K562 (cell line): ENCODE measurements around the gene NPB. TPM values are rescaled to one million over a fixed set of nuclear protein-coding genes. Genes with fewer than 3 reads are reported as not detected.

ENCODE experiments used
- ARID4B ChIP-seq: sonication (generic); formaldehyde crosslinking; IDR thresholded peaks from 2 replicates; pipeline ENCODE4 v1.8.0; 2022; ENCODE audit warnings: mild to moderate bottlenecking, missing genetic modification reagents
- C11orf30 ChIP-seq: fragments of 450-650 bp; IDR thresholded peaks from 2 replicates; pipeline ENCODE4 v1.6.1; 2016; ENCODE audit warnings: low read depth, mild to moderate bottlenecking
- E2F5 ChIP-seq: sonication (generic); formaldehyde crosslinking; IDR thresholded peaks from 2 replicates; pipeline ENCODE4 v1.8.0; 2022; ENCODE audit warnings: mild to moderate bottlenecking, missing genetic modification reagents
- GABPB2 ChIP-seq: fragments of 250-450 bp; sonication (Bioruptor Pico); conservative IDR thresholded peaks from 2 replicates; pipeline ENCODE4 v1.5.1; 2021; ENCODE audit warnings: mild to moderate bottlenecking
- KLF1 ChIP-seq: fragments of 450-650 bp; IDR thresholded peaks from 2 replicates; pipeline ENCODE4 v1.6.1; 2016; ENCODE audit warnings: missing genetic modification characterization, missing compliant biosample characterization
- MAX ChIP-seq: sonication (generic); formaldehyde crosslinking; IDR thresholded peaks from 2 replicates; pipeline ENCODE4 v1.9.0; 2022; ENCODE audit warnings: mild to moderate bottlenecking, missing genetic modification reagents
- RAD21 ChIP-seq, 2 experiments: fragments of 250-450 bp in 1 of 2; fragments of 450-650 bp in 1 of 2; sonication (Bioruptor Pico) in 1 of 2; formaldehyde crosslinking in 1 of 2; IDR thresholded peaks in 1 of 2; conservative IDR thresholded peaks in 1 of 2; 2 replicates each; pipeline versions ENCODE4 v1.4.0 to v1.8.0; 2020 to 2022; ENCODE audit warnings: mild to moderate bottlenecking in 2 of 2, moderate library complexity in 1 of 2
- RBM34 ChIP-seq: fragments of 200-400 bp; formaldehyde crosslinking; IDR thresholded peaks from 2 replicates; pipeline ENCODE4 v1.6.1; 2018; ENCODE audit warnings: low read length, borderline replicate concordance; ENCODE audit not compliant: insufficient read depth
- RFX1 ChIP-seq: fragments of 450-650 bp; IDR thresholded peaks from 2 replicates; pipeline ENCODE4 v1.6.1; 2016; ENCODE audit warnings: mild to moderate bottlenecking, moderate library complexity
- SIN3B ChIP-seq: fragments of 450-650 bp; IDR thresholded peaks from 2 replicates; pipeline ENCODE4 v1.6.1; 2017; ENCODE audit warnings: low read depth, mild to moderate bottlenecking, moderate library complexity
- UBTF ChIP-seq, 2 experiments: IDR thresholded peaks; 2 replicates each; pipeline ENCODE4 v1.6.1; 2012; ENCODE audit warnings: improper control_type of control experiment in 2 of 2, low read depth in 2 of 2, low read length in 2 of 2, borderline replicate concordance in 1 of 2
- ZBTB12 ChIP-seq: fragments of 250-450 bp; sonication (Bioruptor Pico); IDR thresholded peaks from 2 replicates; pipeline ENCODE4 v1.4.0; 2020
- ZC3H8 ChIP-seq: fragments of 450-650 bp; IDR thresholded peaks from 2 replicates; pipeline ENCODE4 v1.6.1; 2017
- ZNF212 ChIP-seq: fragments of 450-650 bp; formaldehyde crosslinking; IDR thresholded peaks from 2 replicates; pipeline ENCODE4 v1.4.0; 2020; ENCODE audit warnings: mild to moderate bottlenecking
- polyA plus RNA-seq, 8 experiments: library from polyadenylated mRNA; depleted of rRNA in 4 of 8; stranded (reverse) in 5 of 8; unstranded in 3 of 8; fragments of >200 nt; fragmentation: Nextera tagmentation in 2 of 8; fragmentation: Illumina TruSeq in 1 of 8; extraction: Ambion mirVana in 2 of 8; extraction: Trizol in 1 of 8; gene quantifications; 2 replicates each; pipeline versions ENCODE4 v1.2.1 to v1.2.3, GENCODE V29; 2011 to 2014; ENCODE audit warnings: inconsistent platforms in 1 of 8, missing spikeins in 1 of 8
- total RNA-seq, 7 experiments: library from RNA; depleted of rRNA in 6 of 7; stranded (reverse); fragments of >200 nt in 6 of 7; fragmentation: Illumina TruSeq in 2 of 7; extraction: Trizol in 2 of 7; gene quantifications; 2 replicates each; pipeline versions ENCODE4 v1.2.1 to v1.2.3, GENCODE V29; 2011 to 2021; ENCODE audit warnings: low replicate concordance in 1 of 7

NPB gene
- total and polyA plus RNA-seq, 9 of the 15 experiments (the other 6 are each of a cell fraction or from before 2014, with no cell fraction given): 0.03 to 0.61 (median 0.14) TPM; not detected in 2

GRCh38 chr17:81927653-81928543 is 25.9 kb downstream of the NPB start, which contains the start of gene MAFG (continued):
- TF ChIP-seq E2F5 (CRISPR knock-in tag) (no peak), SIN3B (peak; percentile 42; the same call in 1 of the 2 replicates), ARID4B (CRISPR knock-in tag) (peak; percentile 90), RBM34 (no peak; the same call in 1 of the 2 replicates), ZNF212 (no peak), UBTF (IDR thresholded peaks at IDR 0.05; ENCODE audit: borderline replicate concordance in 1 of 2, low read depth in 2 of 2, low read length in 2 of 2) (0 out of 4 replicates have a peak, but pooled peaks of 1 of the 2 experiments have one; percentile 37), ZC3H8 (no peak), ZBTB12 (CRISPR knock-in tag) (peak; percentile 45; the same call in 1 of the 2 replicates), MAX (CRISPR knock-in tag) (peak; percentile 45; the same call in 1 of the 2 replicates), RFX1 (peak; percentile 88; the same call in 1 of the 2 replicates), KLF1 (tag) (peak; percentile 62; the same call in 1 of the 2 replicates), GABPB2 (CRISPR knock-in tag) (no peak), C11orf30 (peak; percentile 59), RAD21 (CRISPR knock-in tag; conservative IDR thresholded peaks at IDR 0.05 in 1 of 2, IDR thresholded peaks at IDR 0.05 in 1 of 2) (peak; percentile 40 to 55)
